IMR-90 (cell line): ENCODE data around the gene SLBP. TPM values are rescaled to one million over a fixed set of nuclear protein-coding genes. Genes with fewer than 3 reads are reported as not detected.

Experiments
- ATAC-seq: fragments of 200-7000 bp; cut with Tn5 transposase; 2 replicates; pipeline ENCODE4 v1.9.1; 2020; ENCODE audit warnings: low read depth, mild to moderate bottlenecking, moderate library complexity
- BruUV-seq: library from RNA; stranded (reverse); fragments of 400-500 nt; replicated peaks from 2 replicates; lab custom pipeline; 2021; lab: Mats Ljungman, UMichigan
- CTCF ChIA-PET: fragments of 300-600 bp; formaldehyde crosslinking; extraction: SDS; loops from one replicate; lab custom pipeline; 2021; ENCODE audit warnings: antibody characterized with exemption; lab: Yijun Ruan, JAX
- POLR2A ChIA-PET: fragments of 300-600 bp; sonication (Branson Sonifier 250); formaldehyde crosslinking; loops from one replicate; lab custom pipeline; 2022; ENCODE audit warnings: antibody characterized with exemption; ENCODE audit not compliant: unreplicated experiment; lab: Charles Lee
- DNase-seq: peaks from one replicate; pipeline ENCODE4 v3.0.0; 2013
- H2AFZ ChIP-seq: replicated peaks from 2 replicates; pipeline ENCODE3; 2013; ENCODE audit warnings: low read length, mild to moderate bottlenecking; ENCODE audit not compliant: poor library complexity
- H2AK5ac ChIP-seq: 2 replicates; pipeline ENCODE4 v1.6.1; 2013; ENCODE audit warnings: low read depth, low read length, inconsistent platforms
- H2AK9ac ChIP-seq: replicated peaks from 2 replicates; pipeline ENCODE3; 2013; ENCODE audit warnings: mild to moderate bottlenecking, low read depth, low read length, moderate library complexity; ENCODE audit not compliant: poor library complexity
- H2BK120ac ChIP-seq: 2 replicates; pipeline ENCODE4 v1.6.1; 2013; ENCODE audit warnings: low read depth, low read length, inconsistent platforms
- H2BK15ac ChIP-seq: 3 replicates; pipeline ENCODE4 v1.6.1; 2013; ENCODE audit warnings: low read depth, low read length, inconsistent platforms
- H2BK20ac ChIP-seq: 2 replicates; pipeline ENCODE4 v1.6.1; 2013; ENCODE audit warnings: low read depth, mild to moderate bottlenecking, inconsistent platforms, low read length, moderate library complexity
- H2BK5ac ChIP-seq: 2 replicates; pipeline ENCODE4 v1.6.1; 2013; ENCODE audit warnings: mild to moderate bottlenecking, low read depth, low read length, inconsistent platforms; ENCODE audit not compliant: poor library complexity, severe bottlenecking
- H3K14ac ChIP-seq: replicated peaks from 2 replicates; pipeline ENCODE4 v1.6.1; 2013; ENCODE audit warnings: low read depth, low read length, inconsistent platforms
- H3K18ac ChIP-seq: 2 replicates; pipeline ENCODE4 v1.6.1; 2013; ENCODE audit warnings: low read depth, low read length, control low read depth
- H3K23ac ChIP-seq: 2 replicates; pipeline ENCODE4 v1.6.1; 2013; ENCODE audit warnings: low read depth, low read length, inconsistent platforms
- H3K27ac ChIP-seq: 2 replicates; pipeline ENCODE4 v1.5.1; 2013; ENCODE audit warnings: mild to moderate bottlenecking, control low read depth, low read length; ENCODE audit not compliant: insufficient read depth
- H3K27me3 ChIP-seq: 2 replicates; pipeline ENCODE4 v1.6.1; 2013; ENCODE audit warnings: low read length; ENCODE audit not compliant: control insufficient read depth, insufficient read depth
- H3K36me3 ChIP-seq: 2 replicates; pipeline ENCODE4 v1.6.1; 2013; ENCODE audit warnings: low read length, mixed read lengths; ENCODE audit not compliant: control insufficient read depth, insufficient read depth
- H3K4ac ChIP-seq: 2 replicates; pipeline ENCODE4 v1.6.1; 2013; ENCODE audit warnings: low read depth, low read length, inconsistent platforms
- H3K4me1 ChIP-seq: 2 replicates; pipeline ENCODE4 v1.6.1; 2013; ENCODE audit warnings: low read length, mixed read lengths; ENCODE audit not compliant: control insufficient read depth, insufficient read depth
- H3K4me2 ChIP-seq: 2 replicates; pipeline ENCODE4 v1.6.1; 2013; ENCODE audit warnings: low read depth, mild to moderate bottlenecking, control low read depth, low read length, moderate library complexity
- H3K4me3 ChIP-seq: 2 replicates; pipeline ENCODE4 v1.5.1; 2013; ENCODE audit warnings: low read depth, mild to moderate bottlenecking, control low read depth, low read length, moderate library complexity; ENCODE audit not compliant: insufficient read depth
- H3K56ac ChIP-seq: 2 replicates; pipeline ENCODE4 v1.6.1; 2013; ENCODE audit warnings: low read length, inconsistent platforms; ENCODE audit not compliant: insufficient read depth; ENCODE audit errors: extremely low read depth
- H3K79me1 ChIP-seq, 2 experiments: 2 replicates each; pipeline ENCODE4 v1.6.1; 2013; ENCODE audit warnings: low read length in 2 of 2, inconsistent platforms in 1 of 2, low read depth in 1 of 2
- H3K9ac ChIP-seq: 2 replicates; pipeline ENCODE4 v1.6.1; 2013; ENCODE audit warnings: low read depth, low read length, control low read depth
- H3K9me1 ChIP-seq: 2 replicates; pipeline ENCODE4 v1.6.1; 2013; ENCODE audit warnings: low read length, inconsistent platforms; ENCODE audit not compliant: insufficient read depth
- H3K9me3 ChIP-seq: 2 replicates; pipeline ENCODE4 v1.6.1; 2013; ENCODE audit warnings: low read length; ENCODE audit not compliant: control insufficient read depth, insufficient read depth
- H4K20me1 ChIP-seq: 2 replicates; pipeline ENCODE4 v1.6.1; 2013; ENCODE audit warnings: low read length, inconsistent platforms; ENCODE audit not compliant: insufficient read depth
- H4K5ac ChIP-seq: 2 replicates; pipeline ENCODE4 v1.6.1; 2013; ENCODE audit warnings: mild to moderate bottlenecking, low read depth, low read length, control low read depth
- H4K8ac ChIP-seq, 2 experiments: 2 replicates each; pipeline ENCODE4 v1.6.1; 2013; ENCODE audit warnings: low read depth in 2 of 2, low read length in 2 of 2, control low read depth in 1 of 2, inconsistent platforms in 1 of 2
- H4K91ac ChIP-seq: 2 replicates; pipeline ENCODE4 v1.6.1; 2013; ENCODE audit warnings: low read depth, low read length, inconsistent platforms; ENCODE audit not compliant: insufficient read depth
- BHLHE40 ChIP-seq: fragments of 150-350 bp; IDR thresholded peaks from 2 replicates; pipeline ENCODE4 v1.6.1; 2016; ENCODE audit warnings: mild to moderate bottlenecking, low read depth, low read length
- CEBPB ChIP-seq: IDR thresholded peaks from 2 replicates; pipeline ENCODE4 v1.6.1; 2012; ENCODE audit warnings: low read depth, low read length, improper control_type of control experiment
- CHD1 ChIP-seq: IDR thresholded peaks from 2 replicates; pipeline ENCODE4 v1.6.1; 2012; ENCODE audit warnings: low read depth, low read length, improper control_type of control experiment
- CTCF ChIP-seq: conservative IDR thresholded peaks from 2 replicates; pipeline ENCODE4 v1.5.1; 2012; ENCODE audit warnings: mild to moderate bottlenecking, low read depth, low read length, improper control_type of control experiment
- ELK1 ChIP-seq: fragments of 150-350 bp; IDR thresholded peaks from 2 replicates; pipeline ENCODE4 v1.6.1; 2016; ENCODE audit warnings: low read depth, mild to moderate bottlenecking, low read length, moderate library complexity, borderline replicate concordance
- FOS ChIP-seq: fragments of 150-350 bp; IDR thresholded peaks from 2 replicates; pipeline ENCODE4 v1.6.1; 2016; ENCODE audit warnings: low read depth, low read length
- MAFK ChIP-seq: IDR thresholded peaks from 2 replicates; pipeline ENCODE4 v1.6.1; 2012; ENCODE audit warnings: low read depth, low read length, improper control_type of control experiment
- MAZ ChIP-seq: IDR thresholded peaks from 2 replicates; pipeline ENCODE4 v1.6.1; 2012; ENCODE audit warnings: low read depth, mild to moderate bottlenecking, low read length, improper control_type of control experiment, moderate library complexity, borderline replicate concordance
- MXI1 ChIP-seq: IDR thresholded peaks from 2 replicates; pipeline ENCODE4 v1.6.1; 2012; ENCODE audit warnings: low read depth, mild to moderate bottlenecking, low read length, moderate library complexity, borderline replicate concordance
- NFE2L2 ChIP-seq: fragments of 150-350 bp; IDR thresholded peaks from 2 replicates; pipeline ENCODE4 v1.6.1; 2016; ENCODE audit warnings: low read depth, mild to moderate bottlenecking, low read length
- POLR2A ChIP-seq: IDR thresholded peaks from 2 replicates; pipeline ENCODE4 v1.6.1; 2012; ENCODE audit warnings: mild to moderate bottlenecking, low read depth, low read length
- RAD21 ChIP-seq: IDR thresholded peaks from 2 replicates; pipeline ENCODE4 v1.6.1; 2012; ENCODE audit warnings: low read length, improper control_type of control experiment
- RCOR1 ChIP-seq: IDR thresholded peaks from 2 replicates; pipeline ENCODE4 v1.6.1; 2012; ENCODE audit warnings: mild to moderate bottlenecking, low read length, improper control_type of control experiment; ENCODE audit not compliant: insufficient replicate concordance
- RFX5 ChIP-seq: IDR thresholded peaks from 2 replicates; pipeline ENCODE4 v1.8.0; 2012; ENCODE audit warnings: low read depth, mild to moderate bottlenecking, low read length, moderate library complexity
- SMC3 ChIP-seq: fragments of 150-350 bp; IDR thresholded peaks from 2 replicates; pipeline ENCODE4 v1.6.1; 2016; ENCODE audit warnings: low read depth, mild to moderate bottlenecking, antibody characterized with exemption, low read length, moderate library complexity
- USF2 ChIP-seq: fragments of 150-350 bp; IDR thresholded peaks from 2 replicates; pipeline ENCODE4 v1.6.1; 2017; ENCODE audit warnings: mild to moderate bottlenecking, antibody characterized with exemption, low read length, low read depth
- WGBS, 2 experiments: methylation state at CpG; one replicate each; pipeline versions ENCODE4 v1.1.5 to v1.1.7; 2013; ENCODE audit warnings: missing lambda C conversion rate in 2 of 2; ENCODE audit not compliant: insufficient read length in 1 of 2; ENCODE audit errors: extremely low coverage in 2 of 2; 5-methylcytosine and 5-hydroxymethylcytosine counted together
- dilution Hi-C: fragments of 300-500 bp; cut with HindIII; formaldehyde crosslinking; loops from one replicate; pipeline ENCODE4 v1.14.3; 2018; ENCODE audit warnings: low sequenced_read_pairs; ENCODE audit not compliant: unreplicated experiment
- in situ Hi-C: fragments of 300-500 bp; cut with MboI; formaldehyde crosslinking; loops from 3 replicates; pipeline ENCODE4 v1.14.3; 2019; ENCODE audit warnings: low sequenced_read_pairs, inconsistent platforms, mixed read lengths
- intact Hi-C: fragments of 100-400 bp; cut with micrococcal nuclease; formaldehyde crosslinking; loops from 2 replicates; pipeline ENCODE4 v1.10.0; 2022
- polyA plus RNA-seq, 3 experiments: library from polyadenylated mRNA; depleted of rRNA; stranded (reverse); fragments of >200 nt; gene quantifications; 2 replicates each; pipeline ENCODE4 v1.2.3, GENCODE V29; 2012; ENCODE audit warnings: low replicate concordance in 1 of 3
- total RNA-seq: library from RNA; depleted of rRNA; stranded (reverse); fragments of >200 nt; gene quantifications from 2 replicates; pipeline ENCODE4 v1.2.3, GENCODE V29; 2012

SLBP gene
- total and polyA plus RNA-seq, 2 of the 4 experiments (the other 2 are of a cell fraction) = 64.9 to 66.1 TPM

GRCh38 chr4:1690698-1691097, 21.4 kb downstream of the SLBP start:
- H4K91ac ChIP-seq = no peak overlapping the region
- H2AK9ac ChIP-seq = no peak overlapping the region
- ATAC-seq (no peak), DNase-seq (no peak)
- intact Hi-C loops = no loop called here
- no peak for TF ChIP-seq NFE2L2
- TF ChIP-seq RFX5 = no peak
- no peak for TF ChIP-seq POLR2A
- no peak for TF ChIP-seq FOS
- no peak for TF ChIP-seq ELK1
- no peak for TF ChIP-seq USF2
- TF ChIP-seq MAFK = no peak
- TF ChIP-seq SMC3 = no peak
- TF ChIP-seq CEBPB = no peak
- no peak for TF ChIP-seq BHLHE40
- no peak for TF ChIP-seq RAD21
- no peak for TF ChIP-seq MXI1
- no peak for TF ChIP-seq CHD1
- no peak for TF ChIP-seq RCOR1
- no peak for TF ChIP-seq CTCF
- no peak for TF ChIP-seq MAZ
- in situ Hi-C loops = no loop called here
- H3K56ac ChIP-seq = no peak overlapping the region
- H3K23ac ChIP-seq = no peak overlapping the region
- H3K27me3 ChIP-seq = no peaks in the 10 kb centered on the region
- H2AFZ ChIP-seq = no peak overlapping the region
- POLR2A ChIA-PET = no interaction called here
- no peak overlapping the region for H3K4me3 ChIP-seq
- H3K27ac ChIP-seq = no peak overlapping the region
- H3K79me1 ChIP-seq = peaks cover 0 to 23% of the 10 kb centered on the region in 2 experiments; a peak in 3 of 4 replicates
- no peak overlapping the region for H3K18ac ChIP-seq
- BruUV-seq = no TSS peak
- H3K9ac ChIP-seq = no peak overlapping the region
- no peak overlapping the region for H2BK120ac ChIP-seq
- H4K8ac ChIP-seq = no peak overlapping the region
- H2BK20ac ChIP-seq = no peak overlapping the region
- H4K5ac ChIP-seq = no peak overlapping the region
- no peak overlapping the region for H3K4me2 ChIP-seq
- WGBS, 2 experiments = 100% methylated on average over 1 of the region's 3 CpGs; no CpG with 5 or more reads in 1 of the 2 experiments
- peaks cover 21% of the 10 kb centered on the region for H4K20me1 ChIP-seq
- CTCF ChIA-PET = no interaction called here
- H2BK5ac ChIP-seq = no peak overlapping the region
- no peaks in the 10 kb centered on the region for H3K9me3 ChIP-seq
- H2AK5ac ChIP-seq = no peak overlapping the region
- no peaks in the 10 kb centered on the region for H3K4me1 ChIP-seq
- H3K36me3 ChIP-seq = peaks cover 35% of the 10 kb centered on the region
- dilution Hi-C loops = no loop called here
- H2BK15ac ChIP-seq = no peak overlapping the region
- no peak overlapping the region for H3K4ac ChIP-seq
- H3K9me1 ChIP-seq = no peaks in the 10 kb centered on the region; the same call in 1 of the 2 replicates
- H3K14ac ChIP-seq = no peak overlapping the region
